A549 (cell line): ENCODE data around the gene BRF1. TPM values are rescaled to one million over a fixed set of nuclear protein-coding genes. Genes with fewer than 3 reads are reported as not detected.
"Not testable (repeated sequence)": the region's sequence is repeated elsewhere in the genome, so short reads cannot be mapped to it uniquely, and the experiment has no call there.

ENCODE experiments used
- ATAC-seq, 2 experiments: fragments of 200-7000 bp in 1 of 2; fragments of >200 bp in 1 of 2; cut with Nextera tagmentation in 1 of 2; cut with Tn5 transposase in 1 of 2; 3 replicates each; pipeline versions ENCODE4 v1.8.0 to v1.9.1; 2018 to 2020; ENCODE audit warnings: mild to moderate bottlenecking in 1 of 2, moderate library complexity in 1 of 2
- CTCF ChIA-PET: fragments of 300-600 bp; sonication (Branson Sonifier 250); formaldehyde crosslinking; extraction: SDS; loops from one replicate; lab custom pipeline; 2021; ENCODE audit warnings: antibody characterized with exemption, inconsistent platforms; lab: Yijun Ruan, JAX
- POLR2A ChIA-PET: fragments of 350-600 bp; formaldehyde crosslinking; extraction: SDS; loops from one replicate; lab custom pipeline; 2021; ENCODE audit warnings: antibody characterized with exemption, inconsistent platforms; lab: Yijun Ruan, JAX
- DNase-seq, 2 experiments: peaks; one replicate each; pipeline versions ENCODE4 v3.0.0 to v3.0.0-alpha.2; 2011 to 2016; ENCODE audit warnings: low read depth in 1 of 2, low spot score in 1 of 2
- FAIRE-seq: peaks from 2 replicates; lab custom pipeline; 2011; peaks lifted over from hg19 to GRCh38; lab: Jason Lieb, UNC
- H3K27ac ChIP-seq, 2 experiments: fragments of >200 bp; sonication (Bioruptor Twin); formaldehyde crosslinking; 3 replicates each; pipeline ENCODE4 v1.5.1; 2016 to 2017
- H3K4me1 ChIP-seq: fragments of >200 bp; sonication (Bioruptor Twin); formaldehyde crosslinking; 3 replicates; pipeline ENCODE4 v1.6.1; 2016
- H3K4me2 ChIP-seq: fragments of >200 bp; sonication (Bioruptor Twin); formaldehyde crosslinking; 3 replicates; pipeline ENCODE4 v1.6.1; 2016
- H3K4me3 ChIP-seq: fragments of >200 bp; sonication (Bioruptor Twin); formaldehyde crosslinking; 3 replicates; pipeline ENCODE4 v1.5.1; 2016
- H3K9me3 ChIP-seq: fragments of >200 bp; sonication (Bioruptor Twin); formaldehyde crosslinking; 3 replicates; pipeline ENCODE4 v1.6.1; 2016
- CHD2 ChIP-seq: fragments of 150-350 bp; IDR thresholded peaks from 2 replicates; pipeline ENCODE4 v1.6.1; 2014; ENCODE audit warnings: low read length; ENCODE audit not compliant: partially characterized antibody
- EHF ChIP-seq: fragments of 250-450 bp; sonication (Bioruptor Pico); IDR thresholded peaks from 2 replicates; pipeline ENCODE4 v1.5.0; 2020; ENCODE audit warnings: mild to moderate bottlenecking
- EP300 ChIP-seq, 2 experiments: fragments of >200 bp; sonication (Bioruptor Twin); formaldehyde crosslinking; IDR thresholded peaks; 2 replicates in 1 of 2; 3 replicates in 1 of 2; pipeline ENCODE4 v1.6.1; 2016 to 2017
- FOSB ChIP-seq: fragments of 250-450 bp; sonication (Bioruptor Pico); IDR thresholded peaks from 2 replicates; pipeline ENCODE4 v1.5.0; 2020; ENCODE audit warnings: mild to moderate bottlenecking, moderate library complexity
- FOXS1 ChIP-seq: fragments of 250-450 bp; sonication (Bioruptor Pico); IDR thresholded peaks from 2 replicates; pipeline ENCODE4 v1.5.0; 2020; ENCODE audit warnings: mild to moderate bottlenecking, moderate library complexity
- GATA3 ChIP-seq: IDR thresholded peaks from 2 replicates; pipeline ENCODE4 v1.6.1; 2012; ENCODE audit warnings: borderline replicate concordance
- HDAC2 ChIP-seq: fragments of 200-600 bp; sonication (generic); IDR thresholded peaks from 2 replicates; pipeline ENCODE4 v1.6.1; 2016
- HEYL ChIP-seq: fragments of 250-450 bp; sonication (Bioruptor Pico); IDR thresholded peaks from 2 replicates; pipeline ENCODE4 v1.8.0; 2021; ENCODE audit warnings: mild to moderate bottlenecking, moderate library complexity
- HOXB5 ChIP-seq: fragments of 250-450 bp; sonication (Bioruptor Pico); IDR thresholded peaks from 2 replicates; pipeline ENCODE4 v1.5.0; 2020; ENCODE audit warnings: mild to moderate bottlenecking, moderate library complexity
- JUN ChIP-seq, 2 experiments: fragments of >200 bp; sonication (Bioruptor Twin); formaldehyde crosslinking; IDR thresholded peaks; 2 replicates in 1 of 2; 3 replicates in 1 of 2; pipeline ENCODE4 v1.6.1; 2016 to 2017
- KDM5A ChIP-seq: fragments of 200-600 bp; sonication (generic); IDR thresholded peaks from 2 replicates; pipeline ENCODE4 v1.6.1; 2016; ENCODE audit warnings: antibody characterized with exemption, mild to moderate bottlenecking
- MAFK ChIP-seq: fragments of 450-650 bp; IDR thresholded peaks from 2 replicates; pipeline ENCODE4 v1.6.1; 2014; ENCODE audit not compliant: partially characterized antibody
- NR3C1 ChIP-seq: fragments of >200 bp; sonication (Bioruptor Twin); formaldehyde crosslinking; IDR thresholded peaks from 3 replicates; pipeline ENCODE4 v1.6.1; 2017
- POLR2A ChIP-seq: IDR thresholded peaks from 2 replicates; pipeline ENCODE4 v1.6.1; 2012; ENCODE audit warnings: mild to moderate bottlenecking, low read length
- RARB ChIP-seq: fragments of 250-450 bp; sonication (Bioruptor Pico); IDR thresholded peaks from 2 replicates; pipeline ENCODE4 v1.8.0; 2021; ENCODE audit warnings: mild to moderate bottlenecking, moderate library complexity
- RCOR1 ChIP-seq: fragments of 150-350 bp; IDR thresholded peaks from 2 replicates; pipeline ENCODE4 v1.6.1; 2014; ENCODE audit warnings: antibody characterized with exemption, low read length, low read depth
- RFX5 ChIP-seq: fragments of 450-650 bp; IDR thresholded peaks from 2 replicates; pipeline ENCODE4 v1.7.1; 2014; ENCODE audit warnings: antibody characterized with exemption, mild to moderate bottlenecking, moderate library complexity
- SREBF2 ChIP-seq: fragments of 450-650 bp; IDR thresholded peaks from 2 replicates; pipeline ENCODE4 v1.6.1; 2014; ENCODE audit warnings: mild to moderate bottlenecking, moderate library complexity
- TFCP2L1 ChIP-seq: fragments of 250-450 bp; sonication (Bioruptor Pico); IDR thresholded peaks from 2 replicates; pipeline ENCODE4 v1.5.0; 2021; ENCODE audit warnings: mild to moderate bottlenecking
- ZFP36 ChIP-seq: fragments of 450-650 bp; IDR thresholded peaks from 2 replicates; pipeline ENCODE4 v1.6.1; 2014; ENCODE audit warnings: borderline replicate concordance; ENCODE audit not compliant: partially characterized antibody
- ZSCAN20 ChIP-seq: fragments of 250-450 bp; sonication (Bioruptor Pico); IDR thresholded peaks from 2 replicates; pipeline ENCODE4 v1.8.0; 2022; ENCODE audit warnings: mild to moderate bottlenecking, moderate library complexity
- WGBS: methylation state at CpG from one replicate; pipeline ENCODE4 v1.1.6; 2017; ENCODE audit errors: missing lambda C conversion rate; 5-methylcytosine and 5-hydroxymethylcytosine counted together
- polyA plus RNA-seq, 4 experiments: library from polyadenylated mRNA; depleted of rRNA in 3 of 4; stranded (reverse); fragments of >200 nt; fragmentation: RNase III in 1 of 4; extraction: RNeasy Plus Mini Kit Qiagen cat#74134 plus additional on column Dnase treatment in 1 of 4; gene quantifications; 2 replicates in 3 of 4; 3 replicates in 1 of 4; pipeline ENCODE4 v1.2.3, GENCODE V29; 2011 to 2017
- TF ChIP-seq, protein P1 (sequence below): fragments of >200 bp; sonication (Bioruptor Twin); formaldehyde crosslinking; IDR thresholded peaks from 3 replicates; pipeline ENCODE4 v1.5.1; 2016
- TF ChIP-seq, protein P2 (sequence below): fragments of 250-450 bp; sonication (Bioruptor Pico); IDR thresholded peaks from 2 replicates; pipeline ENCODE4 v1.5.0; 2020; ENCODE audit warnings: low read depth, mild to moderate bottlenecking, moderate library complexity
- TF ChIP-seq, protein P3 (sequence below): IDR thresholded peaks from 2 replicates; pipeline ENCODE4 v1.6.1; 2012

BRF1 gene
- polyA plus RNA-seq, 2 of the 4 experiments (the other 2 are of a cell fraction) = 8.5 to 25.7 TPM

DNA sequence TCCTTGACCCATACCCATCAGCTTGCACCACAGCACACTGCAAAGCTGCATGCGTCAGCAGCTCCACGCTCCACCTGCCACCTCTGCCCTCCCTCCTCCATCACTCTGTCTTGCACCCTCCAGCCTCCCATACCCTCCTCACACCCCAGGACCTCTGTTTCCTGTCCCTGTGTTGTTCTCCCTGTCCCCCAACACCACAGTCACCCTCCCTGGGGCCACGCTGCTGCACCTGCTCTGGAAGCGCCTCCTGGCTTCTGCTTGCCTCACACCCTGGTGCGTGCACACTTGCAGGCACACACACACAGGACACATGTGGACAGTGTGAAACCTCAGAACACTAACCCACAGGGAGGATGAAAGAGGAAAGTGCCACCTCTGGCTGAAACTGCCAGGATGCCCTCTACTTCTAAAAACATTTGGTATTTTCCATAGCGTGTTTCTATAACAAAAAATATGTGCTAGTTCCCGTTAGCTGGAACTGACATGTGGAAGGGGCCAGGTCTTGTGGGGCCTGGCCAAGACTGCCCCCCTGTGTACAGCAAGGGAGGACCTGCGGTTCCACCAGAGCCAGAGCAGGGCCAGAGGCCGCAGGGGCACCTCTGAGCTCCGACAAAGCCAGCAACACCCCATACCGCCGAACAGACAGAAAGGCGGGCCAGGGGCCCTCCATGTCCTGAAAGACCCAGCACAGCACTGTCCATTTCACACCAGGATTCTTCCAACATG lies 10.0 kb downstream of the BRF1 start:
- ATAC-seq = peak in 1 of 2 experiments; percentile 49; a peak in 3 of 6 replicates
- POLR2A ChIA-PET = interaction anchor here (1.1 kb wide), 1 partner anchor 10 kb away, joined by 3 read pairs; the partner anchor contains the start of gene BRF1

DNA sequence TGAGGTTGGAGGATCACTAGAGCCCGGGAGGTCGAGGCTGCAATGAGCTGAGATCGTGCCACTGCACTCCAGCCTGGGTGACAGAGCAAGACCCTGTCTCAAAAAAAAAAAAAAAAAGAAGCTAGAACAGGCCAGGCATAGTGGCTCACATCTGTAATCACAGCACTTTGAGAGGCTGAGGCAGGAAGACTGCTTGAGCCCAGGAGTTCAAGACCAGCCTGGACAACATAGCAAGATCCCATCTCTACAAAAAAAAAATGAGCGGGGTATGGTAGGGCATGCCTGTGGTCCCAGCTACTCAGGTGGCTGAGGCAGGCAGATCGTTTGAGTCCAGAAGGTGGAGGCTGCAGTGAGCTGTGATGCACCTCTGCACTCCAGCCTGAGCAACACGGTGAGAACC lies 11.9 kb downstream of the BRF1 start:
- CTCF ChIA-PET = interaction anchor here (0.7 to 1.8 kb wide), 4 partner anchors 11 to 88 kb away, joined by 3 to 7 read pairs (median 4); no protein-coding TSS in a partner anchor
- not testable (repeated sequence) for H3K4me3 ChIP-seq, H3K9me3 ChIP-seq, ATAC-seq, H3K4me2 ChIP-seq, H3K4me1 ChIP-seq, H3K27ac ChIP-seq, FAIRE-seq, DNase-seq
- POLR2A ChIA-PET = interaction anchor here (1.2 kb wide), 1 partner anchor 12 kb away, joined by 4 read pairs; the partner anchor contains the start of gene BRF1
- 87% methylated on average over 6 of the region's 6 CpGs for WGBS

More for the DNA sequence above, 10.0 kb downstream of the BRF1 start:
- FAIRE-seq (no peak), DNase-seq (no peak)
- no peak overlapping the region for H3K27ac ChIP-seq
- TF ChIP-seq, protein P1, sequence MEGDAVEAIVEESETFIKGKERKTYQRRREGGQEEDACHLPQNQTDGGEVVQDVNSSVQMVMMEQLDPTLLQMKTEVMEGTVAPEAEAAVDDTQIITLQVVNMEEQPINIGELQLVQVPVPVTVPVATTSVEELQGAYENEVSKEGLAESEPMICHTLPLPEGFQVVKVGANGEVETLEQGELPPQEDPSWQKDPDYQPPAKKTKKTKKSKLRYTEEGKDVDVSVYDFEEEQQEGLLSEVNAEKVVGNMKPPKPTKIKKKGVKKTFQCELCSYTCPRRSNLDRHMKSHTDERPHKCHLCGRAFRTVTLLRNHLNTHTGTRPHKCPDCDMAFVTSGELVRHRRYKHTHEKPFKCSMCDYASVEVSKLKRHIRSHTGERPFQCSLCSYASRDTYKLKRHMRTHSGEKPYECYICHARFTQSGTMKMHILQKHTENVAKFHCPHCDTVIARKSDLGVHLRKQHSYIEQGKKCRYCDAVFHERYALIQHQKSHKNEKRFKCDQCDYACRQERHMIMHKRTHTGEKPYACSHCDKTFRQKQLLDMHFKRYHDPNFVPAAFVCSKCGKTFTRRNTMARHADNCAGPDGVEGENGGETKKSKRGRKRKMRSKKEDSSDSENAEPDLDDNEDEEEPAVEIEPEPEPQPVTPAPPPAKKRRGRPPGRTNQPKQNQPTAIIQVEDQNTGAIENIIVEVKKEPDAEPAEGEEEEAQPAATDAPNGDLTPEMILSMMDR = no peak
- TF ChIP-seq RFX5 (no peak), GATA3 (no peak), MAFK (no peak), FOXS1 (CRISPR knock-in tag) (no peak), CHD2 (no peak), FOSB (CRISPR knock-in tag) (no peak), ZFP36 (no peak)
- TF ChIP-seq, protein P2, sequence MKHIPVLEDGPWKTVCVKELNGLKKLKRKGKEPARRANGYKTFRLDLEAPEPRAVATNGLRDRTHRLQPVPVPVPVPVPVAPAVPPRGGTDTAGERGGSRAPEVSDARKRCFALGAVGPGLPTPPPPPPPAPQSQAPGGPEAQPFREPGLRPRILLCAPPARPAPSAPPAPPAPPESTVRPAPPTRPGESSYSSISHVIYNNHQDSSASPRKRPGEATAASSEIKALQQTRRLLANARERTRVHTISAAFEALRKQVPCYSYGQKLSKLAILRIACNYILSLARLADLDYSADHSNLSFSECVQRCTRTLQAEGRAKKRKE (CRISPR knock-in tag) = no peak
- no peak overlapping the region for H3K4me3 ChIP-seq
- CTCF ChIA-PET = interaction anchor here (1.4 to 3.5 kb wide), 3 partner anchors 9 to 200 kb away, joined by 3 to 15 read pairs (median 7); no protein-coding TSS in a partner anchor
- 91% methylated on average over 13 of the region's 13 CpGs for WGBS
- no peaks in the 10 kb centered on the region for H3K9me3 ChIP-seq
- H3K4me2 ChIP-seq = no peak overlapping the region
- no peaks in the 10 kb centered on the region for H3K4me1 ChIP-seq

DNA sequence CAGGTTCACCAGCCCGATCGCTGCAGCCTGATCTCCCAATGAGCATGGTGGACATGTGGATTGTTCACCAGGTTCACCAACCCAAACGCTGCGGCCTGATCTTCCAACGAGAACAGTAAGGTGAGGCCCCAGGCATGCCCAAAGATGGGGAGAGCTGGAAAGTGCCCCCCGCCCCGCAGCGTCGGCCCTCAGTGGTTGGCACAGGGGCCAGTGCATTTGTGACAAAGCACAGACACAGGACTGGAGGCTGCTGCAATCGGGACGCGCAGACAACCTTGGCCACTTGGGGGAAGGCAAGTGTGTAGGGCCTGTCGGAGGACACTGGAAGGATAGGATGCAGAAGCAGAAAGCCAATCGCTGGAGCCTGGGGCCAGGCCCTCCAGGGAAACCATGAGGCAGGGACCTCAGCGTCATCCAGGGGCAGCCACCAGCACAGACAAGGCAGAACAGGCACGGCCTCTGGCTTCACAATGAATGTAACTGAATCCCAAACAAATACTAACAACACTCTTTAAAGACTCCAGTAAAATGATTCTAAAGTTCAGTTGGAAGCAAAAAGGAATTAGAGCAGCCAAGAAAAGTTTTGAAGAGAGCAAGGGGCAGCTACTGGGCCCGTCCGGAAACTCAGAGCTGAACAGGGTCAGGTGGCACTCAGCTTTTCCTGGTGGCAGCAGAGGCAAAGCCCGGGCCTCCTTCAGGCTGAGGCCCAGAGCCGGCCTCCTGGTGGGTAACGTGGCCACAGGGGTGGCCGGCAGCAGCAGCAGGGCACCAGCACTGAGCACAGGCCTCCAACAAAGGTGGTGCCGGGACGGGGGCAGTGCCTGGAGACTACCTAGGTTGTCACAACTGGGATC lies 13.3 kb downstream of the BRF1 start:
- no peak overlapping the region for H3K4me3 ChIP-seq
- no peak for FAIRE-seq
- POLR2A ChIA-PET = no interaction called here
- H3K9me3 ChIP-seq = no peaks in the 10 kb centered on the region
- no peak overlapping the region for H3K4me2 ChIP-seq
- TF ChIP-seq CHD2 (no peak), KDM5A (no peak), POLR2A (no peak), ZSCAN20 (CRISPR knock-in tag) (no peak), HDAC2 (no peak), HEYL (CRISPR knock-in tag) (no peak), NR3C1 (no peak), RARB (CRISPR knock-in tag) (no peak), EP300 (IDR thresholded peaks at IDR 0.05) (no peak), SREBF2 (no peak), RCOR1 (no peak), HOXB5 (CRISPR knock-in tag) (no peak), EHF (no peak), TFCP2L1 (CRISPR knock-in tag) (no peak), JUN (IDR thresholded peaks at IDR 0.05) (no peak)
- TF ChIP-seq, protein P3, sequence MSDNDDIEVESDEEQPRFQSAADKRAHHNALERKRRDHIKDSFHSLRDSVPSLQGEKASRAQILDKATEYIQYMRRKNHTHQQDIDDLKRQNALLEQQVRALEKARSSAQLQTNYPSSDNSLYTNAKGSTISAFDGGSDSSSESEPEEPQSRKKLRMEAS = no peak
- TF ChIP-seq, protein P2 (CRISPR knock-in tag) = no peak
- TF ChIP-seq, all 56 proteins: peak for 0
- Histone ChIP-seq H3K27ac (no peak overlapping the region), H3K4me1 (no peaks in the 10 kb centered on the region)
- WGBS = 88% methylated on average over 24 of the region's 24 CpGs
- CTCF ChIA-PET = interaction anchor here (1.8 kb wide), 1 partner anchor 86 kb away, joined by 7 read pairs; no protein-coding TSS in a partner anchor
- peak; percentile 48 to 72; a peak in 4 of 6 replicates for ATAC-seq
- no peak for DNase-seq
